ENCODE data around the gene RPS3A. TPM values are rescaled to one million over a fixed set of nuclear protein-coding genes. Genes with fewer than 3 reads are reported as not detected.
"Not testable (repeated sequence)": the region's sequence is repeated elsewhere in the genome, so short reads cannot be mapped to it uniquely, and the experiment has no call there.

The RPS3A gene
- total and polyA plus RNA-seq, 2 donors (not counting 3 experiments of a cell fraction or from before 2014, with no cell fraction given): 1,367 to 1,494 TPM

GRCh38 chr4:151074416-151074916, 25.0 kb upstream of the RPS3A start:
- no peaks in the 10 kb centered on the region for H4K20me1 ChIP-seq (replicated peaks; ENCODE audit: control insufficient read depth, extremely low read depth, insufficient read depth, low read length)
- intact Hi-C loops (cut with micrococcal nuclease) (no loop called here), dilution Hi-C loops (cut with MboI; ENCODE audit: extremely low pct_ligation_motif_present, low sequenced_read_pairs) (no loop called here)
- H3K4me3 ChIP-seq (replicated peaks in 1 of 3; ENCODE audit: insufficient read depth in 1 of 3, low read depth in 1 of 3, low read length in 3 of 3): no peak overlapping the region
- DNase-seq (ENCODE audit: low read depth, low spot score) (no peak), FAIRE-seq (no peak)
- BruUV-seq (replicated peaks): no TSS peak
- no peaks in the 10 kb centered on the region for H3K79me2 ChIP-seq (ENCODE audit: control insufficient read depth, insufficient read depth, low read length)
- H2AFZ ChIP-seq (ENCODE audit: low read depth, low read length): no peak overlapping the region
- no peaks in the 10 kb centered on the region for H3K9me3 ChIP-seq (replicated peaks; ENCODE audit: control insufficient read depth, insufficient read depth, low read length)
- H3K36me3 ChIP-seq (ENCODE audit: control insufficient read depth in 2 of 2, extremely low read depth in 1 of 2, insufficient read depth in 2 of 2, low read length in 2 of 2): no peaks in the 10 kb centered on the region
- no peak overlapping the region for H3K9ac ChIP-seq (replicated peaks; ENCODE audit: extremely low read depth, insufficient read depth, low read length)
- no peak overlapping the region for H3K4me2 ChIP-seq (ENCODE audit: insufficient read depth, low read length)
- TF ChIP-seq POLR2AphosphoS5 (IDR thresholded peaks at IDR 0.05; ENCODE audit: insufficient read depth, low read depth, low read length): no peak
- TF ChIP-seq EZH2 (IDR thresholded peaks at IDR 0.05; ENCODE audit: borderline replicate concordance, low read depth, low read length, severe bottlenecking): no peak
- no peak for TF ChIP-seq JUN (IDR thresholded peaks at IDR 0.05; ENCODE audit: borderline replicate concordance, insufficient read depth, insufficient read length, low read depth)
- TF ChIP-seq, protein P1, sequence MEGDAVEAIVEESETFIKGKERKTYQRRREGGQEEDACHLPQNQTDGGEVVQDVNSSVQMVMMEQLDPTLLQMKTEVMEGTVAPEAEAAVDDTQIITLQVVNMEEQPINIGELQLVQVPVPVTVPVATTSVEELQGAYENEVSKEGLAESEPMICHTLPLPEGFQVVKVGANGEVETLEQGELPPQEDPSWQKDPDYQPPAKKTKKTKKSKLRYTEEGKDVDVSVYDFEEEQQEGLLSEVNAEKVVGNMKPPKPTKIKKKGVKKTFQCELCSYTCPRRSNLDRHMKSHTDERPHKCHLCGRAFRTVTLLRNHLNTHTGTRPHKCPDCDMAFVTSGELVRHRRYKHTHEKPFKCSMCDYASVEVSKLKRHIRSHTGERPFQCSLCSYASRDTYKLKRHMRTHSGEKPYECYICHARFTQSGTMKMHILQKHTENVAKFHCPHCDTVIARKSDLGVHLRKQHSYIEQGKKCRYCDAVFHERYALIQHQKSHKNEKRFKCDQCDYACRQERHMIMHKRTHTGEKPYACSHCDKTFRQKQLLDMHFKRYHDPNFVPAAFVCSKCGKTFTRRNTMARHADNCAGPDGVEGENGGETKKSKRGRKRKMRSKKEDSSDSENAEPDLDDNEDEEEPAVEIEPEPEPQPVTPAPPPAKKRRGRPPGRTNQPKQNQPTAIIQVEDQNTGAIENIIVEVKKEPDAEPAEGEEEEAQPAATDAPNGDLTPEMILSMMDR (IDR thresholded peaks at IDR 0.05; ENCODE audit: extremely low read depth in 1 of 2, insufficient read depth in 1 of 2, low read depth in 1 of 2, low read length in 2 of 2): no peak
- TF ChIP-seq GATA2 (IDR thresholded peaks at IDR 0.05; ENCODE audit: insufficient read depth, insufficient read length, low read depth, low read length): no peak
- TF ChIP-seq, protein P2, sequence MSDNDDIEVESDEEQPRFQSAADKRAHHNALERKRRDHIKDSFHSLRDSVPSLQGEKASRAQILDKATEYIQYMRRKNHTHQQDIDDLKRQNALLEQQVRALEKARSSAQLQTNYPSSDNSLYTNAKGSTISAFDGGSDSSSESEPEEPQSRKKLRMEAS (IDR thresholded peaks at IDR 0.05; ENCODE audit: insufficient read depth, insufficient read length): no peak
- TF ChIP-seq POLR2A (IDR thresholded peaks at IDR 0.05; ENCODE audit: low read depth, low read length): no peak
- no peak for TF ChIP-seq FOS (IDR thresholded peaks at IDR 0.05; ENCODE audit: borderline replicate concordance, insufficient read depth, low read length)
- TF ChIP-seq MYC (IDR thresholded peaks at IDR 0.05; ENCODE audit: low read depth, low read length): no peak
- H3K27ac ChIP-seq (ENCODE audit: insufficient read depth, low read depth, low read length): no peak overlapping the region
- no peaks in the 10 kb centered on the region for H3K27me3 ChIP-seq (ENCODE audit: control insufficient read depth in 2 of 2, insufficient read depth in 2 of 2, low read length in 2 of 2)
- ChIA-PET POLR2A (no interaction called here), CTCF (interaction anchor here (0.7 to 0.9 kb wide), 3 partner anchors 9 to 11 kb away, joined by 3 to 5 read pairs (median 3); no protein-coding TSS in a partner anchor)
- H3K4me1 ChIP-seq (ENCODE audit: control insufficient read depth, extremely low read depth, insufficient read depth, low read length): no peaks in the 10 kb centered on the region
- H3K9me1 ChIP-seq (replicated peaks; ENCODE audit: control insufficient read depth, extremely low read depth, insufficient read depth, low read length): no peaks in the 10 kb centered on the region

DNA sequence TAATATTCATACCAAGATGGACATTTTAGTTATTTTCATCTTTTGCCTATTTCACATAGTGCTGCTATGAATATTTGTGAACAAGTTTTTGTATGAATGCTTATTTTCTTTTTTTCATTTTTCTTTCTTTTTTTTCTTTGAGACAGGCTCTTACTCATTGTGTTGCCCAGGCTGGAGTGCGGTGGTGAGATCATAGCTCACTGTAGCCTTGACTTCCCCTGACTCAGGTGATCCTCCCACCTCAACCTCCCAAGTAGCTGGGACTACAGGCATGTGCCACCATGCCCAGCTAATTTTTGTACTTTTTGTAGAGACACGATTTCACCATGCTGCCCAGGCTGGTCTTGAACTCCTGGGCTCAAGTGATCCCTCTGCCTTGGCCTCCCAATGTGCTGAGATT, 21.4 kb upstream of the RPS3A start:
- BruUV-seq (replicated peaks); H3K4me3 ChIP-seq (replicated peaks in 1 of 3; ENCODE audit: insufficient read depth in 1 of 3, low read depth in 1 of 3, low read length in 3 of 3); H3K9me3 ChIP-seq (replicated peaks; ENCODE audit: control insufficient read depth, insufficient read depth, low read length); DNase-seq (ENCODE audit: low read depth, low spot score); intact Hi-C loops (cut with micrococcal nuclease); FAIRE-seq; H3K27ac ChIP-seq (ENCODE audit: insufficient read depth, low read depth, low read length); H4K20me1 ChIP-seq (replicated peaks; ENCODE audit: control insufficient read depth, extremely low read depth, insufficient read depth, low read length); POLR2A ChIA-PET; dilution Hi-C loops (cut with MboI; ENCODE audit: extremely low pct_ligation_motif_present, low sequenced_read_pairs); H3K79me2 ChIP-seq (ENCODE audit: control insufficient read depth, insufficient read depth, low read length); H3K9me1 ChIP-seq (replicated peaks; ENCODE audit: control insufficient read depth, extremely low read depth, insufficient read depth, low read length); H3K9ac ChIP-seq (replicated peaks; ENCODE audit: extremely low read depth, insufficient read depth, low read length); H2AFZ ChIP-seq (ENCODE audit: low read depth, low read length); CTCF ChIA-PET; H3K4me2 ChIP-seq (ENCODE audit: insufficient read depth, low read length); H3K4me1 ChIP-seq (ENCODE audit: control insufficient read depth, extremely low read depth, insufficient read depth, low read length); H3K36me3 ChIP-seq (ENCODE audit: control insufficient read depth in 2 of 2, extremely low read depth in 1 of 2, insufficient read depth in 2 of 2, low read length in 2 of 2); H3K27me3 ChIP-seq (ENCODE audit: control insufficient read depth in 2 of 2, insufficient read depth in 2 of 2, low read length in 2 of 2): not testable (repeated sequence)

Data from endothelial cell of umbilical vein (primary cell).